ENCODE measurements around the gene CEMP1. TPM values are rescaled to one million over a fixed set of nuclear protein-coding genes. Genes with fewer than 3 reads are reported as not detected.

CEMP1 gene
- total RNA-seq, 1 experiment from 2014 or later, result not detected

DNA sequence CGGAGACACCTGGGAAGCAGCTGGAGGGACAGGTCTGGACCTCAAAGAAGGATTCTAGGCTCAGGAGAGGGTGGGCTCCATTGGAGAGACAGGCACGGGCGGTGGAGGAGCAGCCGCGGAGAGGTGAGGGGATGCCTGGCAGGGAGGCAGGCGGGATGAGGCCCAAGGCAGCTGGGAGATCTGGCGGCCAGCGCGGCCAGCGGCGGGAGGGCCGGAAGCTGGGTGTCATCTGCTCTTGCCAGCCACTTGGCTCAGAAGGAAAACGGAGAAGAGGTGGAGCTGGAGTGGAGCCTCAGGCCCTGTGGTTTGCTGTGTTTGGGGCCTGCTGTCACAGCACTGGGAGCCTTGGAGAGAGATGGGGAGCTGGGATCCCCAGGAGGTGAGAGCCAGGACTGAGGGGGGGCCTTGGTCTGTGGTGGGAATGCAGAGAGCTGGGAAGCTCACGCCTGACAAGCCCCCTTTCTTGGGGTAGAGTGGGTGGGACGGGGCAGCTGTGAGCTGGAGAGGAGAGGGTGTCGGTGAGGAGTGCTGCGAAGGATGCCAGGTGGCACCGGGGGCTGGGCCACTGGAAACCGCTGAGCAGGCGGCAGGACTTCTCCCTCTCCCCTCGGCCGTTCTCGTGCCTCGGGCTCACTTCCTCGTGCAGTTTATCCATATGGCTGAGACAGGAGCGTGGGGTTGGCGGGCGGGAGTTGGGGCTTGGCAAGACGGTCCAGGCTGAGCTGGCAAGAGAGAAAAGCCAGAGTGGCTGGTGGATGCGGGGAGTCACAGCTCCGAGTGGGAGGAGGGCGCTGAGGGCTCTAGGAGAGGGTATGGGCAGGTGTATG, 48.3 kb downstream of the CEMP1 start:
- Histone ChIP-seq H3K56ac (ENCODE audit: insufficient read length, low read depth, low read length) (no peak overlapping the region), H3K27ac (ENCODE audit: insufficient read length, low read depth, low read length) (no peak overlapping the region), H4K20me1 (ENCODE audit: control insufficient read depth, insufficient read depth, insufficient read length) (peaks cover 4% of the 10 kb centered on the region), H3K14ac (ENCODE audit: insufficient read depth, low read length) (no peak overlapping the region), H2BK5ac (ENCODE audit: insufficient read length, low read length) (no peak overlapping the region), H3K4me2 (ENCODE audit: insufficient read depth, insufficient read length, low read length) (no peak overlapping the region), H3K4ac (ENCODE audit: low read depth, low read length) (no peak overlapping the region), H2BK15ac (ENCODE audit: low read depth, low read length) (no peak overlapping the region), H3K79me1 (ENCODE audit: insufficient read depth, low read depth, low read length, poor library complexity, severe bottlenecking) (no peaks in the 10 kb centered on the region), H2BK12ac (ENCODE audit: insufficient read length, low read depth, low read length) (no peak overlapping the region), H3K23ac (ENCODE audit: insufficient read length, low read depth, low read length) (no peak overlapping the region), H3K79me2 (ENCODE audit: insufficient read depth, low read length) (no peaks in the 10 kb centered on the region; the same call in 1 of the 2 replicates), H3K18ac (ENCODE audit: insufficient read length, low read depth, low read length) (no peak overlapping the region), H4K8ac (replicated peaks; ENCODE audit: insufficient read length, low read depth, low read length) (no peak overlapping the region), H2AK5ac (ENCODE audit: insufficient read length, low read length) (no peak overlapping the region), H2BK20ac (ENCODE audit: low read depth, low read length, poor library complexity, severe bottlenecking) (no peak overlapping the region), H3K4me1 (ENCODE audit: insufficient read depth, low read length) (no peaks in the 10 kb centered on the region), H3T11ph (ENCODE audit: low read length) (no peak overlapping the region), H4K5ac (ENCODE audit: insufficient read length, low read depth, low read length) (no peak overlapping the region), H4K91ac (ENCODE audit: insufficient read length, low read depth, low read length) (no peak overlapping the region), H3K9me3 (ENCODE audit: control insufficient read depth, low read depth, low read length) (no peaks in the 10 kb centered on the region), H3K23me2 (ENCODE audit: insufficient read length, low read depth, low read length, poor library complexity, severe bottlenecking) (no peaks in the 10 kb centered on the region), H2BK120ac (ENCODE audit: low read depth, low read length, poor library complexity, severe bottlenecking) (no peak overlapping the region), H3K27me3 (ENCODE audit: insufficient read depth, low read length) (no peaks in the 10 kb centered on the region), H3K9ac (ENCODE audit: extremely low read depth, insufficient read length, low read length) (no peak overlapping the region), H2AFZ (ENCODE audit: low read length) (no peak overlapping the region)
- H3K27ac Mint-ChIP-seq, result no peak overlapping the region; a peak in 1 of 7 replicates
- H3K36me3 Mint-ChIP-seq (ENCODE audit: insufficient read depth in 1 of 3, low read depth in 3 of 3), result no peaks in the 10 kb centered on the region
- no peak for DNase-seq
- TF ChIP-seq, protein P1, sequence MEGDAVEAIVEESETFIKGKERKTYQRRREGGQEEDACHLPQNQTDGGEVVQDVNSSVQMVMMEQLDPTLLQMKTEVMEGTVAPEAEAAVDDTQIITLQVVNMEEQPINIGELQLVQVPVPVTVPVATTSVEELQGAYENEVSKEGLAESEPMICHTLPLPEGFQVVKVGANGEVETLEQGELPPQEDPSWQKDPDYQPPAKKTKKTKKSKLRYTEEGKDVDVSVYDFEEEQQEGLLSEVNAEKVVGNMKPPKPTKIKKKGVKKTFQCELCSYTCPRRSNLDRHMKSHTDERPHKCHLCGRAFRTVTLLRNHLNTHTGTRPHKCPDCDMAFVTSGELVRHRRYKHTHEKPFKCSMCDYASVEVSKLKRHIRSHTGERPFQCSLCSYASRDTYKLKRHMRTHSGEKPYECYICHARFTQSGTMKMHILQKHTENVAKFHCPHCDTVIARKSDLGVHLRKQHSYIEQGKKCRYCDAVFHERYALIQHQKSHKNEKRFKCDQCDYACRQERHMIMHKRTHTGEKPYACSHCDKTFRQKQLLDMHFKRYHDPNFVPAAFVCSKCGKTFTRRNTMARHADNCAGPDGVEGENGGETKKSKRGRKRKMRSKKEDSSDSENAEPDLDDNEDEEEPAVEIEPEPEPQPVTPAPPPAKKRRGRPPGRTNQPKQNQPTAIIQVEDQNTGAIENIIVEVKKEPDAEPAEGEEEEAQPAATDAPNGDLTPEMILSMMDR (conservative IDR thresholded peaks at IDR 0.05), result no peak
- peaks cover under 1% of the 10 kb centered on the region; the same call in 1 of the 2 replicates for H3K27me3 Mint-ChIP-seq (ENCODE audit: low read depth)
- peaks cover 11 to 15% of the 10 kb centered on the region in 2 experiments for H3K4me1 Mint-ChIP-seq
- H3K9me3 Mint-ChIP-seq, result no peaks in the 10 kb centered on the region
- no CpG with 5 or more reads among the region's 32 CpGs for WGBS (ENCODE audit: extremely low coverage, insufficient read length, low lambda C conversion rate)
- 0 out of 5 replicates have a peak overlapping the region, but pooled peaks of 1 of the 2 experiments have one; percentile 8 for H3K4me3 Mint-ChIP-seq
